A549 (cell line): ENCODE data around the gene CENPM. TPM values are rescaled to one million over a fixed set of nuclear protein-coding genes. Genes with fewer than 3 reads are reported as not detected.
"Not testable (repeated sequence)": the region's sequence is repeated elsewhere in the genome, so short reads cannot be mapped to it uniquely, and the experiment has no call there.

Source experiments
- ATAC-seq, 2 experiments: fragments of 200-7000 bp in 1 of 2; fragments of >200 bp in 1 of 2; cut with Nextera tagmentation in 1 of 2; cut with Tn5 transposase in 1 of 2; 3 replicates each; pipeline versions ENCODE4 v1.8.0 to v1.9.1; 2018 to 2020; ENCODE audit warnings: mild to moderate bottlenecking in 1 of 2, moderate library complexity in 1 of 2
- CTCF ChIA-PET: fragments of 300-600 bp; sonication (Branson Sonifier 250); formaldehyde crosslinking; extraction: SDS; loops from one replicate; lab custom pipeline; 2021; ENCODE audit warnings: antibody characterized with exemption, inconsistent platforms; lab: Yijun Ruan, JAX
- POLR2A ChIA-PET: fragments of 350-600 bp; formaldehyde crosslinking; extraction: SDS; loops from one replicate; lab custom pipeline; 2021; ENCODE audit warnings: antibody characterized with exemption, inconsistent platforms; lab: Yijun Ruan, JAX
- DNase-seq, 2 experiments: peaks; one replicate each; pipeline versions ENCODE4 v3.0.0 to v3.0.0-alpha.2; 2011 to 2016; ENCODE audit warnings: low read depth in 1 of 2, low spot score in 1 of 2
- FAIRE-seq: peaks from 2 replicates; lab custom pipeline; 2011; peaks lifted over from hg19 to GRCh38; lab: Jason Lieb, UNC
- H3K27ac ChIP-seq, 2 experiments: fragments of >200 bp; sonication (Bioruptor Twin); formaldehyde crosslinking; 3 replicates each; pipeline ENCODE4 v1.5.1; 2016 to 2017
- H3K4me1 ChIP-seq: fragments of >200 bp; sonication (Bioruptor Twin); formaldehyde crosslinking; 3 replicates; pipeline ENCODE4 v1.6.1; 2016
- H3K4me2 ChIP-seq: fragments of >200 bp; sonication (Bioruptor Twin); formaldehyde crosslinking; 3 replicates; pipeline ENCODE4 v1.6.1; 2016
- H3K4me3 ChIP-seq: fragments of >200 bp; sonication (Bioruptor Twin); formaldehyde crosslinking; 3 replicates; pipeline ENCODE4 v1.5.1; 2016
- H3K9me3 ChIP-seq: fragments of >200 bp; sonication (Bioruptor Twin); formaldehyde crosslinking; 3 replicates; pipeline ENCODE4 v1.6.1; 2016
- CBX2 ChIP-seq: fragments of 200-600 bp; sonication (generic); IDR thresholded peaks from 2 replicates; pipeline ENCODE4 v1.6.1; 2016; ENCODE audit warnings: low read depth, mild to moderate bottlenecking, borderline replicate concordance
- EHF ChIP-seq: fragments of 250-450 bp; sonication (Bioruptor Pico); IDR thresholded peaks from 2 replicates; pipeline ENCODE4 v1.5.0; 2020; ENCODE audit warnings: mild to moderate bottlenecking
- FOSL2 ChIP-seq, 2 experiments: fragments of 450-650 bp in 1 of 2; fragments of >200 bp in 1 of 2; sonication (Bioruptor Twin) in 1 of 2; formaldehyde crosslinking; IDR thresholded peaks; 2 replicates each; pipeline versions ENCODE4 v1.5.0 to v1.6.1; 2016 to 2020; ENCODE audit warnings: mild to moderate bottlenecking in 1 of 2, moderate library complexity in 1 of 2
- HOXA7 ChIP-seq: fragments of 250-450 bp; sonication (Bioruptor Pico); IDR thresholded peaks from 2 replicates; pipeline ENCODE4 v1.5.0; 2020; ENCODE audit warnings: mild to moderate bottlenecking, moderate library complexity
- KDM1A ChIP-seq: fragments of 200-600 bp; sonication (generic); IDR thresholded peaks from 2 replicates; pipeline ENCODE4 v1.6.1; 2016; ENCODE audit warnings: low read depth, mild to moderate bottlenecking
- MAZ ChIP-seq: fragments of 150-350 bp; IDR thresholded peaks from 2 replicates; pipeline ENCODE4 v1.6.1; 2014; ENCODE audit warnings: antibody characterized with exemption, low read depth, low read length, borderline replicate concordance
- NFE2L2 ChIP-seq: fragments of 150-350 bp; conservative IDR thresholded peaks from 2 replicates; pipeline ENCODE4 v1.6.1; 2014; ENCODE audit warnings: low read length
- POLR2A ChIP-seq: IDR thresholded peaks from 2 replicates; pipeline ENCODE4 v1.6.1; 2012; ENCODE audit warnings: mild to moderate bottlenecking, low read length
- RARB ChIP-seq: fragments of 250-450 bp; sonication (Bioruptor Pico); IDR thresholded peaks from 2 replicates; pipeline ENCODE4 v1.8.0; 2021; ENCODE audit warnings: mild to moderate bottlenecking, moderate library complexity
- RFX5 ChIP-seq: fragments of 450-650 bp; IDR thresholded peaks from 2 replicates; pipeline ENCODE4 v1.7.1; 2014; ENCODE audit warnings: antibody characterized with exemption, mild to moderate bottlenecking, moderate library complexity
- RNF2 ChIP-seq: fragments of 200-600 bp; sonication (generic); IDR thresholded peaks from 2 replicates; pipeline ENCODE4 v1.6.1; 2016; ENCODE audit warnings: low read depth, mild to moderate bottlenecking, antibody characterized with exemption, moderate library complexity, borderline replicate concordance
- SREBF2 ChIP-seq: fragments of 450-650 bp; IDR thresholded peaks from 2 replicates; pipeline ENCODE4 v1.6.1; 2014; ENCODE audit warnings: mild to moderate bottlenecking, moderate library complexity
- ZSCAN20 ChIP-seq: fragments of 250-450 bp; sonication (Bioruptor Pico); IDR thresholded peaks from 2 replicates; pipeline ENCODE4 v1.8.0; 2022; ENCODE audit warnings: mild to moderate bottlenecking, moderate library complexity
- WGBS: methylation state at CpG from one replicate; pipeline ENCODE4 v1.1.6; 2017; ENCODE audit errors: missing lambda C conversion rate; 5-methylcytosine and 5-hydroxymethylcytosine counted together
- polyA plus RNA-seq, 4 experiments: library from polyadenylated mRNA; depleted of rRNA in 3 of 4; stranded (reverse); fragments of >200 nt; fragmentation: RNase III in 1 of 4; extraction: RNeasy Plus Mini Kit Qiagen cat#74134 plus additional on column Dnase treatment in 1 of 4; gene quantifications; 2 replicates in 3 of 4; 3 replicates in 1 of 4; pipeline ENCODE4 v1.2.3, GENCODE V29; 2011 to 2017
- TF ChIP-seq, protein P1 (sequence below): IDR thresholded peaks from 2 replicates; pipeline ENCODE4 v1.6.1; 2012; ENCODE audit warnings: low read depth, borderline replicate concordance
- TF ChIP-seq, protein P2 (sequence below): fragments of 150-350 bp; IDR thresholded peaks from 2 replicates; pipeline ENCODE4 v1.6.1; 2014; ENCODE audit warnings: low read depth, mild to moderate bottlenecking, low read length
- TF ChIP-seq, protein P3 (sequence below): fragments of >200 bp; sonication (Bioruptor Twin); formaldehyde crosslinking; IDR thresholded peaks from 3 replicates; pipeline ENCODE4 v1.6.1; 2016

Gene CENPM
- polyA plus RNA-seq, 2 of the 4 experiments (the other 2 are of a cell fraction) = 22.3 to 40.1 TPM

DNA sequence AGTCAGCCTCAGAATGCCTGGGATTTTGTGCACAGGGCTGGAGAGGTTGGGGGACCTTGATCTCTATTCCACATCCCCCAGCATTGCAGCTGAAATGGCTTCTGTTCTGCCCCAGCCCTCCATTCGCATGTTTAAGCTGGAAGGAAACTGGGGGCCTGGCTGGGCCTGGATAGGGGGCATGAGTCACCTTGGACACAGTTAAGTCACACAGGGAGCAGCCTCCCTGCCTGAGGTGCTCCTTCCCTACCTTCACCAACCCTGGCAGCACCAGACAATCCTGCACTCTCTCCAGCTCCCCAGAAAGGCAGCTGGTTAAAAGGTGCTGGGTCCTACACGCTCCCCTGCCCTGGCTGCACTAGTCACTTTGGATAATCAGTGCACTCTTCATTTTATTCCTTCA lies 5.8 kb upstream of the CENPM start:
- FAIRE-seq (no peak), ATAC-seq (0 out of 6 replicates have a peak, but pooled peaks of 1 of the 2 experiments have one; percentile 5), DNase-seq (no peak)
- TF ChIP-seq ZSCAN20 (CRISPR knock-in tag) = no peak
- no peak for TF ChIP-seq POLR2A
- TF ChIP-seq, protein P1, sequence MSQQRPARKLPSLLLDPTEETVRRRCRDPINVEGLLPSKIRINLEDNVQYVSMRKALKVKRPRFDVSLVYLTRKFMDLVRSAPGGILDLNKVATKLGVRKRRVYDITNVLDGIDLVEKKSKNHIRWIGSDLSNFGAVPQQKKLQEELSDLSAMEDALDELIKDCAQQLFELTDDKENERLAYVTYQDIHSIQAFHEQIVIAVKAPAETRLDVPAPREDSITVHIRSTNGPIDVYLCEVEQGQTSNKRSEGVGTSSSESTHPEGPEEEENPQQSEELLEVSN = no peak
- WGBS = 83% methylated on average over 2 of the region's 2 CpGs
- ChIA-PET POLR2A (no interaction called here), CTCF (interaction anchor here (0.8 to 2.1 kb wide), 2 partner anchors 12 to 138 kb away, joined by 3 to 10 read pairs; partner anchors contain the start of gene NDUFA6)
- Histone ChIP-seq H3K4me1 (no peaks in the 10 kb centered on the region; the same call in 2 of the 3 replicates), H3K27ac (no peak overlapping the region), H3K9me3 (no peaks in the 10 kb centered on the region), H3K4me2 (no peak overlapping the region), H3K4me3 (no peak overlapping the region)

DNA sequence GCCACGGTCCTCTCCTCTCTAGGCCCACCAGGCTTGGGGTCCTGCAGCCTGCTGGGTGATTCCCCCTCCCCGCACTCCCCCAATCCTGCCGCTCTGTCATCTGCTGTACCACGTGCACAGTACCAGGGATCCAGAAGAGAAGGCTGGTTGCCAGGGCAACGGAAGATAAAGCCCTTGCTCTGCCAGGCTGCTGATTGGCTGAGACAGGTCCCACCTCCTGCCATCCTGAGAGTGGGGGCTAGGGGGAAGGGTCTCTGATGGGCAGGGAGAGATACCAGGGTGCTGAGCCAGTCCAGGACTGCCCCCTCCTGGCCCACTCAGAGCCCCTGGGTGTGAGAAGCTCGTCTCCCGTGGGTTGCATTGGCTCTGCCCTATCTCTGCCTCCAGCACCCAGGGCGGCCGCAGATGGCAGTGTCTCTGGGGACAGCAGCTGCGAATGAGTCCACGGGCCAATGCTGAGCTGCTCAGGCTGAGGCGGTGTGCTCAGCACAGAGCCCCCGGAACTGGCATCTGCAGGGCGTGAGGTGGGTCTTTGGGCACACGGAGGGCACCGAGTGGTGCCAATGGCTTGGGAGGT lies 5.0 kb upstream of the CENPM start, which contains the start of gene SMIM45:
SMIM45 (plus strand) TSS at position 253 of the 577 bp plus-strand sequence.
- H3K27ac ChIP-seq = no peak within 1 kb of the TSS
- no peaks in the 10 kb centered on the region for H3K9me3 ChIP-seq
- ChIA-PET CTCF (interaction anchor here (1.0 to 2.1 kb wide), 2 partner anchors 11 to 255 kb away, joined by 3 to 10 read pairs; no protein-coding TSS in a partner anchor), POLR2A (no interaction called here)
- H3K4me1 ChIP-seq = peaks cover 3% of the 10 kb centered on the region; the same call in 2 of the 3 replicates
- DNase-seq (no peak), ATAC-seq (no peak; a peak in 2 of 6 replicates), FAIRE-seq (no peak)
- 88% methylated on average over 12 of the region's 16 CpGs for WGBS
- H3K4me2 ChIP-seq = no peak within 1 kb of the TSS
- H3K4me3 ChIP-seq = no peak within 1 kb of the TSS
- TF ChIP-seq, protein P2, sequence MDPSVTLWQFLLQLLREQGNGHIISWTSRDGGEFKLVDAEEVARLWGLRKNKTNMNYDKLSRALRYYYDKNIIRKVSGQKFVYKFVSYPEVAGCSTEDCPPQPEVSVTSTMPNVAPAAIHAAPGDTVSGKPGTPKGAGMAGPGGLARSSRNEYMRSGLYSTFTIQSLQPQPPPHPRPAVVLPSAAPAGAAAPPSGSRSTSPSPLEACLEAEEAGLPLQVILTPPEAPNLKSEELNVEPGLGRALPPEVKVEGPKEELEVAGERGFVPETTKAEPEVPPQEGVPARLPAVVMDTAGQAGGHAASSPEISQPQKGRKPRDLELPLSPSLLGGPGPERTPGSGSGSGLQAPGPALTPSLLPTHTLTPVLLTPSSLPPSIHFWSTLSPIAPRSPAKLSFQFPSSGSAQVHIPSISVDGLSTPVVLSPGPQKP = no peak
- TF ChIP-seq SREBF2 (no peak), EHF (no peak), RARB (no peak), KDM1A (no peak), RFX5 (no peak), POLR2A (no peak), HOXA7 (no peak), FOSL2 (IDR thresholded peaks at IDR 0.05) (no peak), FOSL2 (CRISPR knock-in tag; IDR thresholded peaks at IDR 0.05) (no peak), CBX2 (no peak), NFE2L2 (no peak)
- TF ChIP-seq, protein P3, sequence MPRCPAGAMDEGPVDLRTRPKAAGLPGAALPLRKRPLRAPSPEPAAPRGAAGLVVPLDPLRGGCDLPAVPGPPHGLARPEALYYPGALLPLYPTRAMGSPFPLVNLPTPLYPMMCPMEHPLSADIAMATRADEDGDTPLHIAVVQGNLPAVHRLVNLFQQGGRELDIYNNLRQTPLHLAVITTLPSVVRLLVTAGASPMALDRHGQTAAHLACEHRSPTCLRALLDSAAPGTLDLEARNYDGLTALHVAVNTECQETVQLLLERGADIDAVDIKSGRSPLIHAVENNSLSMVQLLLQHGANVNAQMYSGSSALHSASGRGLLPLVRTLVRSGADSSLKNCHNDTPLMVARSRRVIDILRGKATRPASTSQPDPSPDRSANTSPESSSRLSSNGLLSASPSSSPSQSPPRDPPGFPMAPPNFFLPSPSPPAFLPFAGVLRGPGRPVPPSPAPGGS = no peak

DNA sequence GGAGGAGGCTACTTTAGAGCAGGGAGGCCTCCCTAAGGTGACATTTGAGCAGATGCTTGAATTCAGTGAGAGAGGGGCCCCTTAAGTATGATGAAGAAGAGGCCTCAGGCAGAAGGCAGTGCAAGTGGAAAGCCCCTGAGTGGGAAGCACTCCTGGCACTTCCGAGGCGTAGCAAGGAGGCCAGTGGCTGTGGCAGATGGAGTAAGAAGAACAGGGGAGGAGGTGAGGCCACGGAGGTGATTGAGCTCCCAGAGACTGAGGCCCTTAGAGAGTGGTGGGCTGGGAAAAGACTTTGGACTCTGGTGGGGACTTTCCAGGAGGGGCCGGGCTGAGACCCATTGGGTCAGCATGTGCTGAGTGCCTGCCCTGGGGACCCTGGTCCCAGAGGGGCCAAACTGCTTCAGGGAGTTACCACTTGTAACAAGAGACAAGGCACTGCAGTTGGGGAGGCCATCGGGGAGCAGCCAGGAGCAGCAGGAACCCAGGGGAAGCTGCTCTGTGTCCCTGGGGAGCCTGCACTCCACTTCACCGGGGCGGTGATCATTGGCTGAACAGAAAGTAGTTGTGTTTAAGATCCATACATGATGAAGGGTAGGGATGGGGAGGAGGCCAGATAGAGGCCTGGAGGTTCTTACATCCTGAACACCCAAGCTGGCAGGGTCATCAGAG lies 2.5 kb upstream of the CENPM start:
- DNase-seq = no peak
- no peak for FAIRE-seq
- 90% methylated on average over 7 of the region's 7 CpGs for WGBS
- no peak for ATAC-seq
- TF ChIP-seq RNF2 (no peak), POLR2A (no peak), MAZ (no peak), FOSL2 (IDR thresholded peaks at IDR 0.05) (no peak), FOSL2 (CRISPR knock-in tag; IDR thresholded peaks at IDR 0.05) (no peak)
- no peak overlapping the region for H3K4me3 ChIP-seq
- H3K4me1 ChIP-seq = peaks cover 12% of the 10 kb centered on the region; the same call in 2 of the 3 replicates
- CTCF ChIA-PET = interaction anchor here (1.0 to 1.7 kb wide), 3 partner anchors 8 to 252 kb away, joined by 3 to 5 read pairs (median 5); no protein-coding TSS in a partner anchor
- no peaks in the 10 kb centered on the region for H3K9me3 ChIP-seq
- POLR2A ChIA-PET = no interaction called here
- no peak overlapping the region for H3K27ac ChIP-seq
- H3K4me2 ChIP-seq = no peak overlapping the region

DNA sequence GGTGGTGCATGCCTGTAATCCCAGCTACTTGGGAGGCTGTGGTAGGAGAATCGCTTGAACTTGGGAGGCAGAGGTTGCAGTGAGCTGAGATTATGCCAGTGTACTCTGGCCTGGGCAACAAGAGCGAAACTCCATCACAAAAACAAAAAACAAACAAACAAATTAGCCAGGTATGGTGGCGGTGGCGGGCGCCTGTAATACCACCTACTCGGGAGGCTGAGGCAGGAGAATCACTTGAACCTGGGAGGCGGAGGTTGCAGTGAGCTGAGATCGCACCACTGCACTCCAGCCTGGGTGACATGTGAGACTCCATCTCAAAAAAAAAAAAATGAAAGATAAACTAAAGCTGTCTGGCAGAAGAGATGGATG lies 2.0 kb upstream of the CENPM start:
- FAIRE-seq, DNase-seq, H3K4me2 ChIP-seq, H3K9me3 ChIP-seq, H3K27ac ChIP-seq, POLR2A ChIA-PET, ATAC-seq, H3K4me3 ChIP-seq: not testable (repeated sequence)
- WGBS = 94% methylated on average over 8 of the region's 8 CpGs
- peaks cover 12% of the 10 kb centered on the region; the same call in 2 of the 3 replicates for H3K4me1 ChIP-seq
- CTCF ChIA-PET = interaction anchor here (1.5 to 1.7 kb wide), 3 partner anchors 10 to 252 kb away, joined by 3 to 5 read pairs (median 4); no protein-coding TSS in a partner anchor
